SK-N-SH treated with all-trans-retinoic acid at 6 μM for 48 hours (cell line): ENCODE measurements around the gene RGMA.

ENCODE experiments used
- ATAC-seq: fragments of 200-7000 bp; cut with Tn5 transposase; 3 replicates; pipeline ENCODE4 v1.9.1; 2020; ENCODE audit warnings: mild to moderate bottlenecking, moderate library complexity
- ARNTL ChIP-seq: fragments of 450-650 bp; formaldehyde crosslinking; IDR thresholded peaks from 2 replicates; pipeline ENCODE4 v1.5.0; 2020; ENCODE audit warnings: low read depth, mild to moderate bottlenecking, moderate library complexity, borderline replicate concordance
- BACH2 ChIP-seq: fragments of 250-450 bp; sonication (Bioruptor Pico); IDR thresholded peaks from 2 replicates; pipeline ENCODE4 v1.9.0; 2021; ENCODE audit warnings: mild to moderate bottlenecking, borderline replicate concordance
- CSDC2 ChIP-seq: fragments of 250-450 bp; sonication (Bioruptor Pico); IDR thresholded peaks from 2 replicates; pipeline ENCODE4 v1.5.0; 2020; ENCODE audit warnings: mild to moderate bottlenecking, moderate library complexity
- CSRNP3 ChIP-seq: fragments of 250-450 bp; sonication (Bioruptor Pico); IDR thresholded peaks from 2 replicates; pipeline ENCODE4 v1.5.1; 2021; ENCODE audit warnings: mild to moderate bottlenecking, moderate library complexity
- ESRRG ChIP-seq: fragments of 250-450 bp; sonication (Bioruptor Pico); IDR thresholded peaks from 2 replicates; pipeline ENCODE4 v1.6.1; 2021; ENCODE audit warnings: mild to moderate bottlenecking
- GLIS3 ChIP-seq: fragments of 250-450 bp; sonication (Bioruptor Pico); IDR thresholded peaks from 2 replicates; pipeline ENCODE4 v1.5.0; 2020; ENCODE audit warnings: mild to moderate bottlenecking, moderate library complexity
- OSR1 ChIP-seq: fragments of 250-450 bp; sonication (Bioruptor Pico); IDR thresholded peaks from 2 replicates; pipeline ENCODE4 v1.8.0; 2022; ENCODE audit warnings: moderate library complexity, mild to moderate bottlenecking, inconsistent platforms
- PPARA ChIP-seq: fragments of 250-450 bp; sonication (Bioruptor Pico); IDR thresholded peaks from 2 replicates; pipeline ENCODE4 v1.5.0; 2020; ENCODE audit warnings: mild to moderate bottlenecking, borderline replicate concordance
- RARB ChIP-seq: fragments of 250-450 bp; sonication (Bioruptor Pico); IDR thresholded peaks from 2 replicates; pipeline ENCODE4 v1.8.0; 2021; ENCODE audit warnings: mild to moderate bottlenecking, moderate library complexity
- SNAI2 ChIP-seq: fragments of 250-450 bp; sonication (Bioruptor Pico); IDR thresholded peaks from 2 replicates; pipeline ENCODE4 v1.5.0; 2020; ENCODE audit warnings: mild to moderate bottlenecking, moderate library complexity
- TCF4 ChIP-seq: fragments of 250-450 bp; sonication (Bioruptor Pico); IDR thresholded peaks from 2 replicates; pipeline ENCODE4 v1.8.0; 2021; ENCODE audit warnings: mild to moderate bottlenecking, moderate library complexity, borderline replicate concordance
- TOX ChIP-seq: fragments of 250-450 bp; sonication (Bioruptor Pico); IDR thresholded peaks from 2 replicates; pipeline ENCODE4 v1.8.0; 2021; ENCODE audit warnings: mild to moderate bottlenecking, moderate library complexity, borderline replicate concordance
- ZC3H10 ChIP-seq: fragments of 250-450 bp; sonication (Bioruptor Pico); IDR thresholded peaks from 2 replicates; pipeline ENCODE4 v1.5.1; 2021; ENCODE audit warnings: mild to moderate bottlenecking, moderate library complexity
- ZFP3 ChIP-seq: fragments of 250-450 bp; sonication (Bioruptor Pico); IDR thresholded peaks from 2 replicates; pipeline ENCODE4 v1.5.0; 2020; ENCODE audit warnings: mild to moderate bottlenecking, moderate library complexity
- ZFP30 ChIP-seq: fragments of 450-650 bp; formaldehyde crosslinking; IDR thresholded peaks from 2 replicates; pipeline ENCODE4 v1.5.0; 2022; ENCODE audit warnings: mild to moderate bottlenecking, moderate library complexity
- ZNF565 ChIP-seq: fragments of 450-650 bp; formaldehyde crosslinking; conservative IDR thresholded peaks from 2 replicates; pipeline ENCODE4 v1.5.0; 2020; ENCODE audit warnings: low read depth, mild to moderate bottlenecking, moderate library complexity
- ZNF70 ChIP-seq: fragments of 450-650 bp; formaldehyde crosslinking; IDR thresholded peaks from 2 replicates; pipeline ENCODE4 v1.5.0; 2020; ENCODE audit warnings: mild to moderate bottlenecking, moderate library complexity
- ZNF8 ChIP-seq: fragments of 450-650 bp; formaldehyde crosslinking; IDR thresholded peaks from 2 replicates; pipeline ENCODE4 v1.5.0; 2020; ENCODE audit warnings: mild to moderate bottlenecking, moderate library complexity
- TF ChIP-seq, protein P1 (sequence below): fragments of 250-450 bp; sonication (Bioruptor Pico); IDR thresholded peaks from 2 replicates; pipeline ENCODE4 v1.8.0; 2021; ENCODE audit warnings: low read depth, mild to moderate bottlenecking, moderate library complexity, borderline replicate concordance
- TF ChIP-seq, protein P2 (sequence below): fragments of 250-450 bp; sonication (Bioruptor Pico); IDR thresholded peaks from 2 replicates; pipeline ENCODE4 v1.8.0; 2020; ENCODE audit warnings: mild to moderate bottlenecking, moderate library complexity, borderline replicate concordance
- TF ChIP-seq, protein P3 (sequence below): fragments of 250-450 bp; sonication (Bioruptor Pico); IDR thresholded peaks from 2 replicates; pipeline ENCODE4 v1.5.1; 2020; ENCODE audit warnings: low read depth, mild to moderate bottlenecking, moderate library complexity

RGMA gene

GRCh38 chr15:93131485-93132095, 42.6 kb upstream of the RGMA start:
- no peak for ATAC-seq

GRCh38 chr15:93129702-93130488, 40.9 kb upstream of the RGMA start:
- no peak for ATAC-seq
- TF ChIP-seq ZFP3 (CRISPR knock-in tag) (no peak), BACH2 (CRISPR knock-in tag) (no peak), GLIS3 (no peak), TOX (no peak), CSDC2 (no peak), CSRNP3 (CRISPR knock-in tag) (no peak), ZFP30 (no peak), PPARA (no peak), ZNF70 (no peak), SNAI2 (CRISPR knock-in tag) (no peak), ESRRG (CRISPR knock-in tag) (no peak), OSR1 (no peak), ZC3H10 (CRISPR knock-in tag) (no peak), TCF4 (CRISPR knock-in tag) (no peak)
- TF ChIP-seq, protein P1, sequence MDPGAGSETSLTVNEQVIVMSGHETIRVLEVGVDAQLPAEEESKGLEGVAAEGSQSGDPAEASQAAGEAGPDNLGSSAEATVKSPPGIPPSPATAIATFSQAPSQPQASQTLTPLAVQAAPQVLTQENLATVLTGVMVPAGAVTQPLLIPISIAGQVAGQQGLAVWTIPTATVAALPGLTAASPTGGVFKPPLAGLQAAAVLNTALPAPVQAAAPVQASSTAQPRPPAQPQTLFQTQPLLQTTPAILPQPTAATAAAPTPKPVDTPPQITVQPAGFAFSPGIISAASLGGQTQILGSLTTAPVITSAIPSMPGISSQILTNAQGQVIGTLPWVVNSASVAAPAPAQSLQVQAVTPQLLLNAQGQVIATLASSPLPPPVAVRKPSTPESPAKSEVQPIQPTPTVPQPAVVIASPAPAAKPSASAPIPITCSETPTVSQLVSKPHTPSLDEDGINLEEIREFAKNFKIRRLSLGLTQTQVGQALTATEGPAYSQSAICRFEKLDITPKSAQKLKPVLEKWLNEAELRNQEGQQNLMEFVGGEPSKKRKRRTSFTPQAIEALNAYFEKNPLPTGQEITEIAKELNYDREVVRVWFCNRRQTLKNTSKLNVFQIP (CRISPR knock-in tag): no peak
- TF ChIP-seq, protein P2, sequence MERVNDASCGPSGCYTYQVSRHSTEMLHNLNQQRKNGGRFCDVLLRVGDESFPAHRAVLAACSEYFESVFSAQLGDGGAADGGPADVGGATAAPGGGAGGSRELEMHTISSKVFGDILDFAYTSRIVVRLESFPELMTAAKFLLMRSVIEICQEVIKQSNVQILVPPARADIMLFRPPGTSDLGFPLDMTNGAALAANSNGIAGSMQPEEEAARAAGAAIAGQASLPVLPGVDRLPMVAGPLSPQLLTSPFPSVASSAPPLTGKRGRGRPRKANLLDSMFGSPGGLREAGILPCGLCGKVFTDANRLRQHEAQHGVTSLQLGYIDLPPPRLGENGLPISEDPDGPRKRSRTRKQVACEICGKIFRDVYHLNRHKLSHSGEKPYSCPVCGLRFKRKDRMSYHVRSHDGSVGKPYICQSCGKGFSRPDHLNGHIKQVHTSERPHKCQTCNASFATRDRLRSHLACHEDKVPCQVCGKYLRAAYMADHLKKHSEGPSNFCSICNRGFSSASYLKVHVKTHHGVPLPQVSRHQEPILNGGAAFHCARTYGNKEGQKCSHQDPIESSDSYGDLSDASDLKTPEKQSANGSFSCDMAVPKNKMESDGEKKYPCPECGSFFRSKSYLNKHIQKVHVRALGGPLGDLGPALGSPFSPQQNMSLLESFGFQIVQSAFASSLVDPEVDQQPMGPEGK (CRISPR knock-in tag): no peak
- TF ChIP-seq, protein P3, sequence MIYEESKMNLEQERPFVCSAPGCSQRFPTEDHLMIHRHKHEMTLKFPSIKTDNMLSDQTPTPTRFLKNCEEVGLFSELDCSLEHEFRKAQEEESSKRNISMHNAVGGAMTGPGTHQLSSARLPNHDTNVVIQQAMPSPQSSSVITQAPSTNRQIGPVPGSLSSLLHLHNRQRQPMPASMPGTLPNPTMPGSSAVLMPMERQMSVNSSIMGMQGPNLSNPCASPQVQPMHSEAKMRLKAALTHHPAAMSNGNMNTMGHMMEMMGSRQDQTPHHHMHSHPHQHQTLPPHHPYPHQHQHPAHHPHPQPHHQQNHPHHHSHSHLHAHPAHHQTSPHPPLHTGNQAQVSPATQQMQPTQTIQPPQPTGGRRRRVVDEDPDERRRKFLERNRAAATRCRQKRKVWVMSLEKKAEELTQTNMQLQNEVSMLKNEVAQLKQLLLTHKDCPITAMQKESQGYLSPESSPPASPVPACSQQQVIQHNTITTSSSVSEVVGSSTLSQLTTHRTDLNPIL (CRISPR knock-in tag): no peak

More at GRCh38 chr15:93131485-93132095, 42.6 kb upstream of the RGMA start:
- TF ChIP-seq OSR1: no peak
- no peak for TF ChIP-seq SNAI2 (CRISPR knock-in tag)
- no peak for TF ChIP-seq BACH2 (CRISPR knock-in tag)
- TF ChIP-seq CSDC2: no peak
- no peak for TF ChIP-seq TOX
- TF ChIP-seq ZNF565: no peak
- no peak for TF ChIP-seq ZFP3 (CRISPR knock-in tag)
- TF ChIP-seq, protein P1 (CRISPR knock-in tag): no peak
- no peak for TF ChIP-seq ZNF8 (CRISPR knock-in tag)

DNA sequence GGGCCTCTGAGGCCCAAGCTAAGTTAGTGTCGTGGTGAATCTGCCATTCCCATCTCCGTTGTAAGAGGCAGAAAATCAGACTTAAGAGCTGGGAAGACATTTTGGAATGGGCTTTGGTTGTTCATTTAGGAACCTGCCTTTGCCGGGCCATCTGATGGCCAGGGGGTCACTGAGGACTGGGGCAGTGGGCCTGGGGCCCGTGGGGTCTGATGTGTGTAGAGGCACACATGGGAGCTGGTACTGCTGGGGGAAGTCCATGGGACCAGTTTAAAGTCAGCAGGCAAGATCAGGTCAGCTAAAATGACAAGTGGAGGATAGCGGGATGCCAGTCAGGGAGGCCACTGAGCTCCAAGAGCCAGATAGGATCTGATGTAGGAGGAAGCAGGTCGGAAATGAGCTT, 38.3 kb upstream of the RGMA start:
- TF ChIP-seq ESRRG (CRISPR knock-in tag) (no peak), TCF4 (CRISPR knock-in tag) (no peak), TOX (no peak), ZC3H10 (CRISPR knock-in tag) (no peak), SNAI2 (CRISPR knock-in tag) (no peak), ZNF70 (no peak), PPARA (no peak), BACH2 (CRISPR knock-in tag) (no peak), RARB (no peak), ZNF8 (CRISPR knock-in tag) (no peak), ZFP3 (CRISPR knock-in tag) (no peak), ARNTL (CRISPR knock-in tag) (no peak), ZFP30 (no peak)
- TF ChIP-seq, protein P2 (CRISPR knock-in tag): no peak
- TF ChIP-seq, protein P3 (CRISPR knock-in tag): no peak
- no peak for ATAC-seq
